Fibroblast of mammary gland (primary cell): ENCODE measurements around the gene CLEC16A.
"Not testable (repeated sequence)": the region's sequence is repeated elsewhere in the genome, so short reads cannot be mapped to it uniquely, and the experiment has no call there.

ENCODE experiments used
- DNase-seq: peaks from one replicate; pipeline ENCODE4 v3.0.0-alpha.2; 2010; ENCODE audit warnings: low read depth
- H3K4me3 ChIP-seq: 2 replicates; pipeline ENCODE4 v1.5.1; 2011; ENCODE audit warnings: low read depth, mild to moderate bottlenecking, low read length, moderate library complexity; ENCODE audit not compliant: control insufficient read depth
- CTCF ChIP-seq: conservative IDR thresholded peaks from 2 replicates; pipeline ENCODE4 v1.5.1; 2011; ENCODE audit warnings: low read depth, low read length, inconsistent platforms; ENCODE audit not compliant: control insufficient read depth, insufficient read depth

Gene CLEC16A

GRCh38 chr16:10926094-10926493, 18.3 kb upstream of the CLEC16A start:
- no peak for DNase-seq
- no peak overlapping the region for H3K4me3 ChIP-seq
- no peak for TF ChIP-seq CTCF

GRCh38 chr16:10926867-10927266, 17.5 kb upstream of the CLEC16A start:
- H3K4me3 ChIP-seq: no peak overlapping the region
- no peak for TF ChIP-seq CTCF
- no peak for DNase-seq

GRCh38 chr16:10927497-10928112, 16.8 kb upstream of the CLEC16A start:
- no peak for TF ChIP-seq CTCF
- DNase-seq: no peak
- no peak overlapping the region for H3K4me3 ChIP-seq

- H3K4me3 ChIP-seq, DNase-seq: not testable (repeated sequence)
Measured at GRCh38 chr16:10929097-10929496, 15.3 kb upstream of the CLEC16A start.

- no peak for TF ChIP-seq CTCF
- no peak overlapping the region for H3K4me3 ChIP-seq
- no peak for DNase-seq
Measured at GRCh38 chr16:10929853-10930754, 14.3 kb upstream of the CLEC16A start.

- TF ChIP-seq CTCF: no peak
Measured at GRCh38 chr16:10930755-10931093, 13.6 kb upstream of the CLEC16A start.

GRCh38 chr16:10931134-10931533, 13.2 kb upstream of the CLEC16A start:
- H3K4me3 ChIP-seq: no peak overlapping the region
- DNase-seq: no peak
- no peak for TF ChIP-seq CTCF

More at GRCh38 chr16:10930755-10931093, 13.6 kb upstream of the CLEC16A start:
- DNase-seq: no peak
- no peak overlapping the region for H3K4me3 ChIP-seq
